ENCODE data around the gene DHX35.

DHX35 gene

DNA sequence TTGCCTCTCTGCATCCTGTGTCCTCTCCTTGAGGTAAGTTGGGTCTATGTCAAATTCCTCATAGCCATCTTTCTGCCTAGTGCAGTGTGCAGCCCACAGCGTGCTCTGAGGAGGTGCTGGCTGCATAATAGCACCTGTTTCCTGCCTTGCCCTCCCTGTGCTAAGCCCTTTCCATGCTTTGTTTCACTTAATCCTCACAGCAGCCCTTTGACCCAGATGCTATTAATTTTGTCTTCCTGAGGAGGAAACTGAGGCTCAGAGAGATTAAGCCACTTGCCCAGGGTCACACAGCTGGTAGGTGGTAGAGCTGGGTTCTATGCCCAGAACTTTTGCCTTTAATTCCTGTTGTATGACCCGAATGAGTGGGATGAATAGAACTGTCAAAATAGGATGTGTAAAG lies 22.5 kb upstream of the DHX35 start:
- Histone ChIP-seq H3K27me3 (ENCODE audit: control insufficient read depth, insufficient read depth, low read length, poor library complexity, severe bottlenecking) (no peaks in the 10 kb centered on the region), H3K27ac (ENCODE audit: insufficient read depth, low read depth, low read length, poor library complexity, severe bottlenecking) (no peak overlapping the region), H3K4me1 (ENCODE audit: control insufficient read depth, insufficient read depth, low read length) (no peaks in the 10 kb centered on the region), H3K36me3 (ENCODE audit: control insufficient read depth, insufficient read depth, low read length) (peaks cover 33% of the 10 kb centered on the region), H3K4me3 (ENCODE audit: insufficient read depth, low read depth, low read length) (no peak overlapping the region), H3K9me3 (ENCODE audit: control insufficient read depth, low read length) (no peaks in the 10 kb centered on the region)
- 85 to 95% methylated on average over 2 of the region's 2 CpGs for WGBS, 2 experiments

DNA sequence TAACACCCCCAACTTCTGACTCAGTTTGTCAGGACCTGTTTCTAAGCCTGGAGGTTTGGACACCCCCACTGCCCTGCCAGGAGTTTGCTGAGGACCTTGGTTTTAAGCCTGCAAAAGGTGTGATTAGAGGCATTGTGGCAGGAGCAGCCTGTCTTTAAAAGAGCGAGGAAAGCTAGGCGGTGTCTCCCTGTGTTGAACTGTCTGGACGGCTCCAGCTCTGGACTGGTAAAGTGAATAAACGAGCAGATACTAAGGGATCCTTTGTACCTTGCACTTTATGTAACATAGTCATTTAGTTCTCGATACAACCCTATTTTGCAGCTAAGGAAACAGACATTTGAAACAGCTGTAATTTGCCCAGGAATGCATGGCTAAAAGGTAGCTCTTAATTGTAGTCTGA lies 21.5 kb upstream of the DHX35 start:
- no peaks in the 10 kb centered on the region for H3K9me3 ChIP-seq (ENCODE audit: control insufficient read depth, low read length)
- no peaks in the 10 kb centered on the region for H3K4me1 ChIP-seq (ENCODE audit: control insufficient read depth, insufficient read depth, low read length)
- no peak overlapping the region for H3K4me3 ChIP-seq (ENCODE audit: insufficient read depth, low read depth, low read length)
- H3K36me3 ChIP-seq (ENCODE audit: control insufficient read depth, insufficient read depth, low read length) = peaks cover 37% of the 10 kb centered on the region
- H3K27ac ChIP-seq (ENCODE audit: insufficient read depth, low read depth, low read length, poor library complexity, severe bottlenecking) = no peak overlapping the region
- 95% methylated on average over 5 of the region's 5 CpGs for WGBS, 2 experiments
- no peaks in the 10 kb centered on the region for H3K27me3 ChIP-seq (ENCODE audit: control insufficient read depth, insufficient read depth, low read length, poor library complexity, severe bottlenecking)

- Histone ChIP-seq H3K4me3 (ENCODE audit: insufficient read depth, low read depth, low read length) (no peak overlapping the region), H3K36me3 (ENCODE audit: control insufficient read depth, insufficient read depth, low read length) (peaks cover 40% of the 10 kb centered on the region)
- 95 to 96% methylated on average over 5 of the region's 5 CpGs for WGBS, 2 experiments
Measured at GRCh38 chr20:38941726-38942389, 20.3 kb upstream of the DHX35 start.

GRCh38 chr20:38945012-38945411 lies 17.1 kb upstream of the DHX35 start:
- H3K4me1 ChIP-seq (ENCODE audit: control insufficient read depth, insufficient read depth, low read length) = no peaks in the 10 kb centered on the region
- H3K36me3 ChIP-seq (ENCODE audit: control insufficient read depth, insufficient read depth, low read length) = peaks cover 57% of the 10 kb centered on the region
- WGBS, 2 experiments = 91 to 93% methylated on average over 2 of the region's 3 CpGs

More at GRCh38 chr20:38941726-38942389, 20.3 kb upstream of the DHX35 start:
- H3K4me1 ChIP-seq (ENCODE audit: control insufficient read depth, insufficient read depth, low read length) = no peaks in the 10 kb centered on the region
- H3K27me3 ChIP-seq (ENCODE audit: control insufficient read depth, insufficient read depth, low read length, poor library complexity, severe bottlenecking) = no peaks in the 10 kb centered on the region
- no peaks in the 10 kb centered on the region for H3K9me3 ChIP-seq (ENCODE audit: control insufficient read depth, low read length)
- H3K27ac ChIP-seq (ENCODE audit: insufficient read depth, low read depth, low read length, poor library complexity, severe bottlenecking) = no peak overlapping the region

DNA sequence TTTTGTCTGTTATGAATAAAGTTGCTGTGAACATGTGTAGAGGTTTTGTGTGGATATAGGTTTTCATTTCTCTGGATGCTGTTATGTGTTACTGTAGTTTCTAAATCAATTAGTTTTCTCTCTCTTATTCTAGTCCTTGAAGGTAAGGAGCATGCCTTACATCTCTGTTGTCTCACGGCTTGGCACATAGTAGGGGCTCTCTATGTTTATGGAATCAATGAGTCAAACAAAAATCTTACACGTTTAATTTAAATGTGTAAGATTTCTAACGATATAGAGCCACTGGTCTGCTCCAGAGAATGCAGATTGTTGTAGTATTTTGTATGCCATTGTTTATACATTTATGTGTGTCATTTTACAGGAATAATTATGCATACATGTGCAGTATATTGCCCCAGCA lies 15.3 kb upstream of the DHX35 start:
- Histone ChIP-seq H3K36me3 (ENCODE audit: control insufficient read depth, insufficient read depth, low read length) (peaks cover 70% of the 10 kb centered on the region), H3K4me1 (ENCODE audit: control insufficient read depth, insufficient read depth, low read length) (no peaks in the 10 kb centered on the region), H3K27ac (ENCODE audit: insufficient read depth, low read depth, low read length, poor library complexity, severe bottlenecking) (no peak overlapping the region), H3K27me3 (ENCODE audit: control insufficient read depth, insufficient read depth, low read length, poor library complexity, severe bottlenecking) (no peaks in the 10 kb centered on the region), H3K4me3 (ENCODE audit: insufficient read depth, low read depth, low read length) (no peak overlapping the region), H3K9me3 (ENCODE audit: control insufficient read depth, low read length) (no peaks in the 10 kb centered on the region)
- WGBS, 2 experiments = 96 to 98% methylated on average over 3 of the region's 3 CpGs

More at GRCh38 chr20:38945012-38945411, 17.1 kb upstream of the DHX35 start:
- Histone ChIP-seq H3K4me3 (ENCODE audit: insufficient read depth, low read depth, low read length) (no peak overlapping the region), H3K27ac (ENCODE audit: insufficient read depth, low read depth, low read length, poor library complexity, severe bottlenecking) (no peak overlapping the region), H3K9me3 (ENCODE audit: control insufficient read depth, low read length) (no peaks in the 10 kb centered on the region), H3K27me3 (ENCODE audit: control insufficient read depth, insufficient read depth, low read length, poor library complexity, severe bottlenecking) (no peaks in the 10 kb centered on the region)

DNA sequence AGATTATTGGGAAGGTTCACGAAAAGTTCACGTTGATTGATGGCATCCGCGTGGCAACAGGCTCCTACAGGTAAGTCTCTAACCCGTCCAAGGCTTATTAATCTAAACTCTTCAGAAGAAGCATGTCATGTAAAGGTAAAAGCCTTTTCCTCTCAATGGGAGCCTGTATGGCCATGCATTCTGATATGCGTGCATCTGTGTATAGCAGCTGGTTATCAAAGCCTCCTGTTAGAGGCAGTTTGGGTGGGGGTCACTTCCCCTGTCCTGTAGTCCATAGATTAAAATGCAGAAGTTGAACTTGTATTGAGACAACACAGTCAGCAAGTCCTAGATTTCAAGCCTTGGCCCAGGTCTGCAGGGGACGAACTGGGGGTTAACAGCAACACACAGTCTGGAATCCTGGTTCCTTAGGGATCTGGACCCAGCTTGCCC lies 14.2 kb upstream of the DHX35 start:
- Histone ChIP-seq H3K36me3 (ENCODE audit: control insufficient read depth, insufficient read depth, low read length) (peaks cover 70% of the 10 kb centered on the region), H3K27ac (ENCODE audit: insufficient read depth, low read depth, low read length, poor library complexity, severe bottlenecking) (no peak overlapping the region), H3K9me3 (ENCODE audit: control insufficient read depth, low read length) (no peaks in the 10 kb centered on the region), H3K27me3 (ENCODE audit: control insufficient read depth, insufficient read depth, low read length, poor library complexity, severe bottlenecking) (no peaks in the 10 kb centered on the region), H3K4me1 (ENCODE audit: control insufficient read depth, insufficient read depth, low read length) (no peaks in the 10 kb centered on the region), H3K4me3 (ENCODE audit: insufficient read depth, low read depth, low read length) (no peak overlapping the region)
- 96% methylated on average over 7 of the region's 7 CpGs for WGBS, 2 experiments

GRCh38 chr20:38950254-38950653 lies 11.9 kb upstream of the DHX35 start:
- Histone ChIP-seq H3K36me3 (ENCODE audit: control insufficient read depth, insufficient read depth, low read length) (peaks cover 67% of the 10 kb centered on the region), H3K27me3 (ENCODE audit: control insufficient read depth, insufficient read depth, low read length, poor library complexity, severe bottlenecking) (no peaks in the 10 kb centered on the region)
- 96 to 99% methylated on average over 2 of the region's 2 CpGs for WGBS, 2 experiments

GRCh38 chr20:38951611-38952010 lies 10.5 kb upstream of the DHX35 start:
- H3K4me3 ChIP-seq (ENCODE audit: insufficient read depth, low read depth, low read length) = no peak overlapping the region
- 95 to 96% methylated on average over 9 of the region's 9 CpGs for WGBS, 2 experiments
- no peaks in the 10 kb centered on the region for H3K4me1 ChIP-seq (ENCODE audit: control insufficient read depth, insufficient read depth, low read length)
- H3K27ac ChIP-seq (ENCODE audit: insufficient read depth, low read depth, low read length, poor library complexity, severe bottlenecking) = no peak overlapping the region
- no peaks in the 10 kb centered on the region for H3K27me3 ChIP-seq (ENCODE audit: control insufficient read depth, insufficient read depth, low read length, poor library complexity, severe bottlenecking)
- peaks cover 64% of the 10 kb centered on the region for H3K36me3 ChIP-seq (ENCODE audit: control insufficient read depth, insufficient read depth, low read length)
- no peaks in the 10 kb centered on the region for H3K9me3 ChIP-seq (ENCODE audit: control insufficient read depth, low read length)

More at GRCh38 chr20:38950254-38950653, 11.9 kb upstream of the DHX35 start:
- Histone ChIP-seq H3K27ac (ENCODE audit: insufficient read depth, low read depth, low read length, poor library complexity, severe bottlenecking) (no peak overlapping the region), H3K4me3 (ENCODE audit: insufficient read depth, low read depth, low read length) (no peak overlapping the region), H3K9me3 (ENCODE audit: control insufficient read depth, low read length) (no peaks in the 10 kb centered on the region), H3K4me1 (ENCODE audit: control insufficient read depth, insufficient read depth, low read length) (no peaks in the 10 kb centered on the region)

DNA sequence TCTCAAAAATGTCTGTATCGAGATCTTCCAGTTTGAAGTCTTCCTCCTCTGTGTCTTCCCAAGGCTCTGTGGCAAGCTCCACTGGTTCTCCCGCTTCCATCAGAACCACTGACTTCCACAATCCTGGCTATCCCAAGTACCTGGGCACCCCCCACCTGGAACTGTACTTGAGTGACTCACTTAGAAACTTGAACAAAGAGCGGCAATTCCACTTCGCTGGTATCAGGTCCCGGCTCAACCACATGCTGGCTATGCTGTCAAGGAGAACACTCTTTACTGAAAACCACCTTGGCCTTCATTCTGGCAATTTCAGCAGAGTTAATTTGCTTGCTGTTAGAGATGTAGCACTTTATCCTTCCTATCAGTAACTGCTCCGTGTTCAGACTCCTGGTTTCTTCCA lies 10.0 kb upstream of the DHX35 start:
- WGBS, 2 experiments = 96 to 97% methylated on average over 6 of the region's 6 CpGs
- H3K27ac ChIP-seq (ENCODE audit: insufficient read depth, low read depth, low read length, poor library complexity, severe bottlenecking) = no peak overlapping the region
- no peak overlapping the region for H3K4me3 ChIP-seq (ENCODE audit: insufficient read depth, low read depth, low read length)
- peaks cover 60% of the 10 kb centered on the region for H3K36me3 ChIP-seq (ENCODE audit: control insufficient read depth, insufficient read depth, low read length)
- no peaks in the 10 kb centered on the region for H3K9me3 ChIP-seq (ENCODE audit: control insufficient read depth, low read length)
- no peaks in the 10 kb centered on the region for H3K27me3 ChIP-seq (ENCODE audit: control insufficient read depth, insufficient read depth, low read length, poor library complexity, severe bottlenecking)
- no peaks in the 10 kb centered on the region for H3K4me1 ChIP-seq (ENCODE audit: control insufficient read depth, insufficient read depth, low read length)

- WGBS, 2 experiments = 96 to 97% methylated on average over 7 to 8 of the region's 8 CpGs
Measured at GRCh38 chr20:38953630-38954340, 8.4 kb upstream of the DHX35 start.

More at GRCh38 chr20:38953630-38954340, 8.4 kb upstream of the DHX35 start:
- H3K27me3 ChIP-seq (ENCODE audit: control insufficient read depth, insufficient read depth, low read length, poor library complexity, severe bottlenecking) = no peaks in the 10 kb centered on the region
- H3K27ac ChIP-seq (ENCODE audit: insufficient read depth, low read depth, low read length, poor library complexity, severe bottlenecking) = no peak overlapping the region
- no peak overlapping the region for H3K4me3 ChIP-seq (ENCODE audit: insufficient read depth, low read depth, low read length)
- peaks cover 50% of the 10 kb centered on the region for H3K36me3 ChIP-seq (ENCODE audit: control insufficient read depth, insufficient read depth, low read length)
- H3K9me3 ChIP-seq (ENCODE audit: control insufficient read depth, low read length) = no peaks in the 10 kb centered on the region
- no peaks in the 10 kb centered on the region for H3K4me1 ChIP-seq (ENCODE audit: control insufficient read depth, insufficient read depth, low read length)
